ENCODE data around the gene CHORDC1. TPM values are rescaled to one million over a fixed set of nuclear protein-coding genes. Genes with fewer than 3 reads are reported as not detected.
A peak's percentile ranks its signal among the peaks of the same experiment; 100 is the strongest.

Gene CHORDC1
- total RNA-seq, 4 donors from 2014 or later: 26.9 to 70.7 (median 29.8) TPM

DNA sequence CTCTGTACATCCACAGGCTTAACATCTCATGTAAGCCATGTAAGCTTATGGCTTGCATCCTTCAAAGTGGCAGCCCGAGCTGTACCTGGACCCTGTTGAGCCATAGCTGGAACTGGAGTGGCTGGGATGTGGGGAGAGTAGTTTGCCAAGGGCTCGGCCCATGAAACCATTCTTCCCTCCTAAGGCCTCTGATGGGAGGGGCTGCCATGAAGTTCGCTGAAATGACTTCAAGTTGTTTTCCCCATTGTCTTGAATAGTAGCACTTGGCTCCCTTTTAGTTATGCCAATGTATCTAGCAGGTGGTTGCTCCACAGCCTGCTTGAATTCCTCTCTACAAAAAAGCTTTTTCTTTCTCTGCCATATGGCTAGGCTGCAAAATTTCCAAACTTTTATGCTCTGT is 5.2 kb upstream of the CHORDC1 start:
- WGBS: 97% methylated on average over 3 of the region's 3 CpGs
- Histone ChIP-seq H3K4me3 (no peak overlapping the region), H3K27me3 (no peaks in the 10 kb centered on the region), H3K4me1 (peaks cover 8% of the 10 kb centered on the region), H3K36me3 (no peaks in the 10 kb centered on the region), H3K9me3 (no peaks in the 10 kb centered on the region), H3K27ac (no peak overlapping the region)
- DNase-seq (ENCODE audit: low spot score in 2 of 2): no peak
- TF ChIP-seq POLR2AphosphoS5 (IDR thresholded peaks at IDR 0.05) (no peak), POLR2A (IDR thresholded peaks at IDR 0.05) (no peak), EP300 (IDR thresholded peaks at IDR 0.05) (no peak)
- TF ChIP-seq, protein P1, sequence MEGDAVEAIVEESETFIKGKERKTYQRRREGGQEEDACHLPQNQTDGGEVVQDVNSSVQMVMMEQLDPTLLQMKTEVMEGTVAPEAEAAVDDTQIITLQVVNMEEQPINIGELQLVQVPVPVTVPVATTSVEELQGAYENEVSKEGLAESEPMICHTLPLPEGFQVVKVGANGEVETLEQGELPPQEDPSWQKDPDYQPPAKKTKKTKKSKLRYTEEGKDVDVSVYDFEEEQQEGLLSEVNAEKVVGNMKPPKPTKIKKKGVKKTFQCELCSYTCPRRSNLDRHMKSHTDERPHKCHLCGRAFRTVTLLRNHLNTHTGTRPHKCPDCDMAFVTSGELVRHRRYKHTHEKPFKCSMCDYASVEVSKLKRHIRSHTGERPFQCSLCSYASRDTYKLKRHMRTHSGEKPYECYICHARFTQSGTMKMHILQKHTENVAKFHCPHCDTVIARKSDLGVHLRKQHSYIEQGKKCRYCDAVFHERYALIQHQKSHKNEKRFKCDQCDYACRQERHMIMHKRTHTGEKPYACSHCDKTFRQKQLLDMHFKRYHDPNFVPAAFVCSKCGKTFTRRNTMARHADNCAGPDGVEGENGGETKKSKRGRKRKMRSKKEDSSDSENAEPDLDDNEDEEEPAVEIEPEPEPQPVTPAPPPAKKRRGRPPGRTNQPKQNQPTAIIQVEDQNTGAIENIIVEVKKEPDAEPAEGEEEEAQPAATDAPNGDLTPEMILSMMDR (IDR thresholded peaks at IDR 0.05): no peak

DNA sequence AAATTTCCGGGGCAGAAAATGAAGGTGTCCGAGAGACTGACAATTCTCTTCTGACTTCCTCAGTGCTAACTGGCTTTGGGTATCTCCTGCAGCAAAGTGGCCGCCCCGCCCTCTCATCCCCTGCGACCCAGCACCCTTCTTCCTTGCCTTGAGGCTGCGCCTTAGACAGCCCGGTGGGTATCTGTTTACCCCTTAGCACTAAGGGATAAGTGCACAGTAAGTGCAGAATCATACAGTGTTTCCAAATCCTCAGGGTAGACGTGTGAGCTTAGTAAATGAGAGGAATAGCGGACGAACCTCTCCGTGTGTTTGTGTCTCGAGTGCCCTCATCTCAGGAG is 368 bp upstream of the CHORDC1 start:
- Histone ChIP-seq H3K9me3 (no peaks in the 10 kb centered on the region), H3K27me3 (no peaks in the 10 kb centered on the region), H3K27ac (peak overlapping the region; percentile 81), H3K4me1 (peaks cover 26% of the 10 kb centered on the region), H3K36me3 (no peaks in the 10 kb centered on the region), H3K4me3 (peak overlapping the region; percentile 69)
- DNase-seq (ENCODE audit: low spot score in 2 of 2): no peak
- 0% methylated on average over 12 of the region's 12 CpGs for WGBS
- no peak for TF ChIP-seq POLR2AphosphoS5 (IDR thresholded peaks at IDR 0.05)

DNA sequence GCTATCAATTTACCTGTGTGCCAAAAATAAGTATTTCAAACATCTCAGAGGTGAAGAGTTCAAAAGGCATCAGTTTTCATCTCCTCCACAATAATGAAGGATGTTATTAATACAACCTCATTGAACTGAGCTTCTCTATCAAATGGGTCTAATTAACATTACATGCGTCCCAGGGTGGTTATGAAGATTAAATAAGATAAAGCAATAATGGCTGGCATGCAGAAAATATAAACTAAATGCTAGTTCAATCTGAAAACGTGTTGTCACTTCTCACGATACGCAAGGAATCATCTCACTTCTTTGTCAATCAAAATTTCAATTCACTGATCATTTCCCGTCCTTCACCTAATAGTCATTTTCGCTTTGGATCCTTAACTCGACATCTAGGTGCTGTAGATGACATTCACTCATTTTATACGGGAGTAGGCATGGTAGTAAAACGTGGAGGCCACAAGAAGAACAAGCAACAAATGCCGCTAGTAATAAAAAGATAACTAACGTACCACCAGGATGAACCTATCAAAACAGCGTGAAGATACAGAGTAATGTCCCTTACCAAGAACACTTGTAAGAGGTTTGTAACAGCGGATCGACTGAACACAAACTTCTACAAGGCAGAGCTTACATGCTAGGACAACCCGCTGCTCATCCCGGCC is 918 bp downstream of the CHORDC1 start:
- H3K27ac ChIP-seq: peak overlapping the region; percentile 81
- peaks cover 26% of the 10 kb centered on the region for H3K4me1 ChIP-seq
- no peaks in the 10 kb centered on the region for H3K36me3 ChIP-seq

DNA sequence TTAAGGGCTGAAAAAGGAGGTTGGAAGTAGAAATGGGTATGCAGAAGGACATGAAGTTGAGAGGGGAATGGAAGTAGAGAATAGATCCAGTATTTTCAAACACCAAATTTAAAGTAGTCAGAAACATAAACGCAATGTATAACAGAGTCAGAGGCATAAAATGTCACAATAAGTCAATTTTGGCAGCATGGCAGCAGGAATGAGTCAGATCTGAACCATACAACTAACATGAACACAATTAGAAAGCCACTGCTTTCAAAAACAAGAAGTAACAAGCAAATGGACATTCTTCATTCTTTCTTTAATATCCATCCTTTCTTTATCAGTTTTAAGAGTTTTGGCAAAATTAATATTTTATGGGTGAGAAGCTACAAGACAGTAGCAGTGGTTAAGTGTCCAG is 2.5 kb downstream of the CHORDC1 start:
- DNase-seq (ENCODE audit: low spot score in 2 of 2): no peak
- Histone ChIP-seq H3K4me3 (no peak overlapping the region), H3K27ac (no peak overlapping the region), H3K36me3 (no peaks in the 10 kb centered on the region), H3K4me1 (peaks cover 26% of the 10 kb centered on the region), H3K27me3 (no peaks in the 10 kb centered on the region), H3K9me3 (no peaks in the 10 kb centered on the region)
- TF ChIP-seq POLR2AphosphoS5 (IDR thresholded peaks at IDR 0.05) (no peak), EP300 (IDR thresholded peaks at IDR 0.05) (no peak), POLR2A (IDR thresholded peaks at IDR 0.05) (no peak)
- TF ChIP-seq, protein P1 (IDR thresholded peaks at IDR 0.05): no peak
- 57% methylated on average over 1 of the region's 1 CpG for WGBS

More for the DNA sequence above, 918 bp downstream of the CHORDC1 start:
- H3K27me3 ChIP-seq: no peaks in the 10 kb centered on the region
- peak overlapping the region; percentile 69 for H3K4me3 ChIP-seq
- no peaks in the 10 kb centered on the region for H3K9me3 ChIP-seq
- 7% methylated on average over 16 of the region's 16 CpGs for WGBS
- no peak for DNase-seq (ENCODE audit: low spot score in 2 of 2)
- TF ChIP-seq, protein P1 (IDR thresholded peaks at IDR 0.05): no peak
- TF ChIP-seq EP300 (IDR thresholded peaks at IDR 0.05) (no peak), POLR2AphosphoS5 (IDR thresholded peaks at IDR 0.05) (no peak), POLR2A (IDR thresholded peaks at IDR 0.05) (no peak)

DNA sequence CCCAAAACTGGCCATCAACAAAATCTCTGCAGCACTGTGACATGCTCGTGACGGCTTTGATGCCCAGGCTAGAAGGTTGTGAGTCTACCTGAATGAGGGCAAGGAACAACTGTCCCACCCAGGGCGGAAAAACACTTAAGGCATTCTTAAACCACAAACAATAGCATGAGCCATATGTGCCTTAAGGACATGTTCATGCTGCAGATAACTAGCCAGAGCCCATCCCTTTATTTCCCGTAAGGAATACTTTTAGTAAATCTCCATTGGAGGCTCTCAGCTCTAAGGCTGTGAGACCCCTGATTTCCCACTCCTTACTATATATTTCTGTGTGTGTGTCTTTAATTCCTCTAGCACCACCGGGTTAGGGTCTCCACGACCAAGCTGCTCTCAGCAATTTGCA is 3.4 kb downstream of the CHORDC1 start:
- Histone ChIP-seq H3K27me3 (no peaks in the 10 kb centered on the region), H3K4me1 (peaks cover 26% of the 10 kb centered on the region), H3K9me3 (no peaks in the 10 kb centered on the region), H3K36me3 (no peaks in the 10 kb centered on the region), H3K4me3 (no peak overlapping the region), H3K27ac (no peak overlapping the region)
- TF ChIP-seq POLR2A (IDR thresholded peaks at IDR 0.05) (no peak), POLR2AphosphoS5 (IDR thresholded peaks at IDR 0.05) (no peak), EP300 (IDR thresholded peaks at IDR 0.05) (no peak)
- TF ChIP-seq, protein P1 (IDR thresholded peaks at IDR 0.05): no peak
- WGBS: 94% methylated on average over 6 of the region's 6 CpGs
- no peak for DNase-seq (ENCODE audit: low spot score in 2 of 2)

DNA sequence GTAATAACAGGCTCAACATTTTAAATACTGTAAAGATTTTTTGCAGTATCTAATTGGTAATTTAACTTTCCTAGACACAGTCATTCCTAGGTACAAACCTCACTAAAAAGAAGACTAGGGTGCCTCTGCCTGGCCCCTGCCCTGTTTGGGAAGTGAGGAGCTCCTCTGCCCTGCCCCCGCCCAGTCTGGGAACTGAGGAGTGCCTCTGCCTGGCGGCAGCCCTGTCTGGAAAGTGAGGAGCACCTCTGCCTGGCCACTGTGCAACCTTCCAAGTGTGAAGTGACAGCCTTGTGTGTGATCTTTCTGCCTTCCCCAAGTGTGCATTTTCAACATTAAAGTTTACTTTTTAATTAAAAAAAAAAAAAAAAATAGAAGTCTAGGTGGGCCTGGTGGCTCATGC is 4.2 kb downstream of the CHORDC1 start:
- DNase-seq (ENCODE audit: low spot score in 2 of 2): no peak
- TF ChIP-seq POLR2AphosphoS5 (IDR thresholded peaks at IDR 0.05) (no peak), POLR2A (IDR thresholded peaks at IDR 0.05) (no peak), EP300 (IDR thresholded peaks at IDR 0.05) (no peak)
- TF ChIP-seq, protein P1 (IDR thresholded peaks at IDR 0.05): no peak
- 56% methylated on average over 2 of the region's 2 CpGs for WGBS

More for the DNA sequence above, 4.2 kb downstream of the CHORDC1 start:
- Histone ChIP-seq H3K4me1 (peaks cover 21% of the 10 kb centered on the region), H3K36me3 (no peaks in the 10 kb centered on the region), H3K27ac (no peak overlapping the region), H3K9me3 (no peaks in the 10 kb centered on the region), H3K27me3 (no peaks in the 10 kb centered on the region), H3K4me3 (no peak overlapping the region)
